Mesenchymal stem cell (in vitro differentiated cells and primary cell): ENCODE results near the gene IL17RC.

ENCODE experiments used
- DNase-seq: peaks from one replicate; pipeline ENCODE4 v3.0.0-alpha.2; 2013
- H2AFZ ChIP-seq: one replicate; pipeline ENCODE4 v1.6.1; 2013; ENCODE audit warnings: low read depth, mild to moderate bottlenecking, control low read depth, inconsistent platforms, low read length, moderate library complexity
- H2AK5ac ChIP-seq: 2 replicates; pipeline ENCODE4 v1.6.1; 2013; ENCODE audit warnings: low read length, moderate library complexity, mild to moderate bottlenecking, inconsistent platforms; ENCODE audit not compliant: severe bottlenecking
- H2BK120ac ChIP-seq: one replicate; pipeline ENCODE4 v1.6.1; 2013; ENCODE audit warnings: low read depth, mild to moderate bottlenecking, inconsistent platforms, low read length, moderate library complexity
- H2BK12ac ChIP-seq, 2 experiments: one replicate each; pipeline ENCODE4 v1.6.1; 2013; ENCODE audit warnings: inconsistent platforms in 2 of 2, low read length in 2 of 2, mild to moderate bottlenecking in 2 of 2, moderate library complexity in 2 of 2, control low read depth in 1 of 2
- H2BK15ac ChIP-seq: one replicate; pipeline ENCODE4 v1.6.1; 2013; ENCODE audit warnings: mild to moderate bottlenecking, low read depth, inconsistent platforms; ENCODE audit not compliant: poor library complexity, severe bottlenecking
- H2BK5ac ChIP-seq: 2 replicates; pipeline ENCODE4 v1.6.1; 2013; ENCODE audit warnings: low read depth, mild to moderate bottlenecking, low read length, control low read depth, inconsistent platforms; ENCODE audit not compliant: poor library complexity, severe bottlenecking
- H3K14ac ChIP-seq, 2 experiments: one replicate each; pipeline ENCODE4 v1.6.1; 2013; ENCODE audit warnings: inconsistent platforms in 2 of 2, low read length in 2 of 2, control low read depth in 1 of 2, mild to moderate bottlenecking in 1 of 2, moderate library complexity in 1 of 2
- H3K18ac ChIP-seq, 2 experiments: one replicate each; pipeline ENCODE4 v1.6.1; 2013; ENCODE audit warnings: inconsistent platforms in 2 of 2, low read length in 2 of 2, control low read depth in 1 of 2, low read depth in 1 of 2, mild to moderate bottlenecking in 1 of 2
- H3K23ac ChIP-seq, 2 experiments: one replicate each; pipeline ENCODE4 v1.6.1; 2013; ENCODE audit warnings: inconsistent platforms in 2 of 2, low read length in 2 of 2, mild to moderate bottlenecking in 2 of 2, moderate library complexity in 2 of 2, control low read depth in 1 of 2
- H3K27ac ChIP-seq: 2 replicates; pipeline ENCODE4 v1.5.1; 2013; ENCODE audit warnings: mild to moderate bottlenecking, moderate library complexity, low read length, control low read depth, inconsistent platforms; ENCODE audit not compliant: poor library complexity, severe bottlenecking
- H3K27me3 ChIP-seq, 2 experiments: 2 replicates each; pipeline versions ENCODE4 v1.6.1 to v1.7.0; 2013; ENCODE audit warnings: low read length in 2 of 2, mild to moderate bottlenecking in 2 of 2, moderate library complexity in 2 of 2, control low read depth in 1 of 2, inconsistent platforms in 1 of 2; ENCODE audit not compliant: control insufficient read depth in 1 of 2, insufficient read depth in 1 of 2
- H3K36me3 ChIP-seq, 2 experiments: 2 replicates each; pipeline versions ENCODE4 v1.6.1 to v1.7.0; 2013; ENCODE audit warnings: low read length in 2 of 2, control low read depth in 1 of 2, inconsistent platforms in 1 of 2, low read depth in 1 of 2, mild to moderate bottlenecking in 1 of 2; ENCODE audit not compliant: insufficient read depth in 2 of 2, control insufficient read depth in 1 of 2
- H3K4ac ChIP-seq, 2 experiments: one replicate each; pipeline ENCODE4 v1.6.1; 2013; ENCODE audit warnings: inconsistent platforms in 2 of 2, low read length in 2 of 2, mild to moderate bottlenecking in 2 of 2, moderate library complexity in 2 of 2, control low read depth in 1 of 2, low read depth in 1 of 2
- H3K4me1 ChIP-seq: 2 replicates; pipeline ENCODE4 v1.6.1; 2013; ENCODE audit warnings: low read depth, low read length, control low read depth; ENCODE audit not compliant: control insufficient read depth, insufficient read depth
- H3K4me2 ChIP-seq: 2 replicates; pipeline ENCODE4 v1.6.1; 2013; ENCODE audit warnings: low read length, mild to moderate bottlenecking, inconsistent platforms; ENCODE audit not compliant: poor library complexity, severe bottlenecking
- H3K4me3 ChIP-seq, 2 experiments: 2 replicates each; pipeline versions ENCODE4 v1.5.1 to v1.7.0; 2013; ENCODE audit warnings: low read length in 2 of 2, mild to moderate bottlenecking in 2 of 2, control low read depth in 1 of 2, low read depth in 1 of 2; ENCODE audit not compliant: insufficient read depth in 1 of 2
- H3K79me1 ChIP-seq: replicated peaks from 2 replicates; pipeline ENCODE4 v1.6.1; 2013; ENCODE audit warnings: mild to moderate bottlenecking, control low read depth, low read length, inconsistent platforms; ENCODE audit not compliant: poor library complexity, severe bottlenecking
- H3K9ac ChIP-seq: 2 replicates; pipeline ENCODE4 v1.7.0; 2013; ENCODE audit warnings: mild to moderate bottlenecking, low read length, moderate library complexity
- H3K9me3 ChIP-seq: 2 replicates; pipeline ENCODE4 v1.7.0; 2013; ENCODE audit warnings: mild to moderate bottlenecking, low read length; ENCODE audit not compliant: control insufficient read depth
- H4K8ac ChIP-seq: one replicate; pipeline ENCODE4 v1.6.1; 2013; ENCODE audit warnings: inconsistent platforms, mild to moderate bottlenecking, low read length, moderate library complexity
- H4K91ac ChIP-seq: one replicate; pipeline ENCODE4 v1.6.1; 2013; ENCODE audit warnings: mild to moderate bottlenecking, low read length, inconsistent platforms
- WGBS: methylation state at CpG from one replicate; pipeline ENCODE4 v1.1.7; 2013; ENCODE audit warnings: mixed read lengths; 5-methylcytosine and 5-hydroxymethylcytosine counted together

The IL17RC gene

GRCh38 chr3:9883706-9884554 is 33.0 kb upstream of the IL17RC start:
- DNase-seq = peak; percentile 80
- Histone ChIP-seq H2BK15ac (no peak overlapping the region), H2AK5ac (no peak overlapping the region), H2BK120ac (no peak overlapping the region), H3K4me2 (no peak overlapping the region), H2AFZ (no peak overlapping the region), H2BK12ac (no peak overlapping the region), H3K9me3 (no peaks in the 10 kb centered on the region), H3K4me1 (no peaks in the 10 kb centered on the region), H3K9ac (peak overlapping the region; percentile 63), H3K36me3 (no peaks in the 10 kb centered on the region), H3K27ac (no peak overlapping the region), H3K4me3 (peak overlapping the region in 1 of 2 experiments; percentile 26), H3K79me1 (no peaks in the 10 kb centered on the region), H4K8ac (no peak overlapping the region), H2BK5ac (no peak overlapping the region), H4K91ac (no peak overlapping the region), H3K23ac (no peak overlapping the region), H3K4ac (no peak overlapping the region), H3K14ac (no peak overlapping the region), H3K27me3 (no peaks in the 10 kb centered on the region), H3K18ac (peak overlapping the region; percentile 23 to 52)
- WGBS = 56% methylated on average over 6 of the region's 7 CpGs

DNA sequence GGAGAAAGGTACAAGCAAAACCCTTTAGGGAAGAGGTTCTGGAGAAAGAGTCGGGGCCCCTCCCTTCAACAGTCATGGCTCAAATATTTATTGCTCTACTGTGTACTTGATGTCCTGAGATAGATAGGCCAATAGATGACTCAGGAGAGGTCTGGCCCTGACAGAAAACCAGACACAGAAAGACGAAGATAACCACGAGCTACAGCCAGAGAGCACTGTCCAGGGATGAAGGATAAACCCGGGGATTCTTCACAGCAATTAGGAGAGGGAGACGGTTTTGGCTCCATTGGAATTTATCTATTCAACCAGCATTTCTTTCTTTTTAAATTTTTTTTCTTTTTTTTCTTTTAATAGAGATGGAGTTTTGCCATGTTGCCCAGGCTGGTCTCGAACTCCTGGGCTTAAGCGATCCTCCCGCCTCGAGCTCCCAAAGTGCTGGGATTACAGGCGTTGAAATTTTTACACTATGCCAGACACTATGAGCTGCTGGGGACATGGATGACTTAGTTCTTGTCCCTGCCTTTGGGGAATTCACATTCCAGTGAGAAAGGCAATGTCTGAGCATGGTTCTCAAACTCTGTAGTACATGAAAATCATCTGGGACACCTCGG is 32.2 kb upstream of the IL17RC start:
- Histone ChIP-seq H3K9ac (peak overlapping the region; percentile 63), H2BK15ac (no peak overlapping the region), H3K9me3 (no peaks in the 10 kb centered on the region), H4K8ac (no peak overlapping the region), H4K91ac (no peak overlapping the region), H2BK5ac (no peak overlapping the region), H3K36me3 (no peaks in the 10 kb centered on the region), H3K18ac (peak overlapping the region; percentile 52 to 70), H3K4me3 (no peak overlapping the region), H2BK120ac (no peak overlapping the region), H2BK12ac (no peak overlapping the region), H3K27ac (no peak overlapping the region), H3K4me1 (no peaks in the 10 kb centered on the region), H3K4me2 (no peak overlapping the region), H3K23ac (no peak overlapping the region), H3K14ac (no peak overlapping the region), H3K4ac (no peak overlapping the region), H2AK5ac (no peak overlapping the region), H2AFZ (peak overlapping the region; percentile 53), H3K79me1 (no peaks in the 10 kb centered on the region), H3K27me3 (no peaks in the 10 kb centered on the region)
- 30% methylated on average over 8 of the region's 11 CpGs for WGBS
- DNase-seq = peak; percentile 93

GRCh38 chr3:9886328-9886727 is 30.6 kb upstream of the IL17RC start:
- Histone ChIP-seq H3K18ac (no peak overlapping the region), H2BK15ac (no peak overlapping the region), H3K4me3 (no peak overlapping the region), H2AFZ (no peak overlapping the region), H3K23ac (no peak overlapping the region), H3K4me2 (no peak overlapping the region), H2AK5ac (no peak overlapping the region), H3K9me3 (no peaks in the 10 kb centered on the region), H2BK12ac (peak overlapping the region in 1 of 2 experiments; percentile 63), H4K8ac (no peak overlapping the region), H3K9ac (no peak overlapping the region), H3K4me1 (no peaks in the 10 kb centered on the region), H3K27me3 (no peaks in the 10 kb centered on the region), H2BK5ac (no peak overlapping the region), H3K14ac (no peak overlapping the region), H3K79me1 (no peaks in the 10 kb centered on the region), H2BK120ac (no peak overlapping the region), H3K4ac (no peak overlapping the region), H3K36me3 (no peaks in the 10 kb centered on the region), H4K91ac (no peak overlapping the region), H3K27ac (no peak overlapping the region)
- no peak for DNase-seq

DNA sequence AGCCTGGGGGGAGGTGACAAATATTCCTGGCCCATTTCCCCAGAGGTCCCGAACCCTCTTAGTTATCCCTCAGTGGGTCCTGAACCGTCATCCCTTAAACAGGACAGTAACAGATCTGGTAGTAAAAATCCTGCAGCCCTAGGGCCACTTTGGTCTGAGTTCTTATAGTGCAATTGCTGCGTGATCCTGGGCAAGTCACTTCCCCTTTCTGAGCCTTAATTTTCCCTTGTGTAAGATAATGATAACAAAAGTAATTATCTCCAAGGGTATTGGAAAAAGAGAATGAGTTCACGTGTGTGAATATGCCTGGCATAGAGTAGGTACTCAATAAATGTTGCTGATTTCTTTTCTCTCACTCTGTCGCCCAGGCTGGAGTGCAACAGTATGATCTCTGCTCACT is 29.4 kb upstream of the IL17RC start:
- WGBS = 95% methylated on average over 5 of the region's 5 CpGs
- no peak overlapping the region for H3K4ac ChIP-seq
- no peaks in the 10 kb centered on the region for H3K9me3 ChIP-seq
- H2BK12ac ChIP-seq = no peak overlapping the region
- no peak for DNase-seq
- H3K23ac ChIP-seq = no peak overlapping the region
- no peak overlapping the region for H2AFZ ChIP-seq
- H3K79me1 ChIP-seq = peaks cover 1% of the 10 kb centered on the region
- no peak overlapping the region for H3K14ac ChIP-seq
- no peak overlapping the region for H2AK5ac ChIP-seq
- no peak overlapping the region for H3K18ac ChIP-seq
- H3K27me3 ChIP-seq = no peaks in the 10 kb centered on the region
- no peak overlapping the region for H2BK15ac ChIP-seq
- peaks cover 0 to 6% of the 10 kb centered on the region in 2 experiments for H3K36me3 ChIP-seq
- H2BK5ac ChIP-seq = no peak overlapping the region
- H3K4me1 ChIP-seq = no peaks in the 10 kb centered on the region
- H3K9ac ChIP-seq = no peak overlapping the region
- no peak overlapping the region for H3K4me2 ChIP-seq
- H2BK120ac ChIP-seq = no peak overlapping the region
- no peak overlapping the region for H3K27ac ChIP-seq
- H3K4me3 ChIP-seq = no peak overlapping the region
- no peak overlapping the region for H4K8ac ChIP-seq
- no peak overlapping the region for H4K91ac ChIP-seq
